GM20431 (cell line): ENCODE data around the gene LCP2.

Experiments
- in situ Hi-C: fragments of 300-500 bp; cut with MseI, MboI; formaldehyde crosslinking; loops from one replicate; pipeline ENCODE4 v1.15.0; 2020; ENCODE audit warnings: low sequenced_read_pairs; ENCODE audit not compliant: unreplicated experiment

Gene LCP2

DNA sequence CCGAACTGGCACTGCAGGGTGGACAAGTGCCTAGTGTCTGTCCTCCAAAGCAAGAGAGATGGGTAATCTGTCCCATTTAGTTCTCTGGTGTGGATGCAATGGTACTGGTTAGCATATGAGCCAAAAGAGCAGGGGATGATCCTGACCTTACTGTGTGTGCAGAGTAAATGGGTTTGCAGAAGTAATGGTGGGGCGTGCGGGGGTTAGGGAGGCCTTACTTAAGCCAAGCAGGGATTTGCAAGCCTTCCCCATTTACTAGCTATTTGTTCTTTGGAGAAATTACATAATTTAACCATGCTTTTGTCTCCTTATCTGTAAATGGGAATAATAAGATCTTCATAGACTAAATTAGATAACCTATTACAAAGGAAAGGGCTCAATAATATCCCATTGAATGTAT is 19.9 kb upstream of the LCP2 start:
- in situ Hi-C loops, result no loop called here

DNA sequence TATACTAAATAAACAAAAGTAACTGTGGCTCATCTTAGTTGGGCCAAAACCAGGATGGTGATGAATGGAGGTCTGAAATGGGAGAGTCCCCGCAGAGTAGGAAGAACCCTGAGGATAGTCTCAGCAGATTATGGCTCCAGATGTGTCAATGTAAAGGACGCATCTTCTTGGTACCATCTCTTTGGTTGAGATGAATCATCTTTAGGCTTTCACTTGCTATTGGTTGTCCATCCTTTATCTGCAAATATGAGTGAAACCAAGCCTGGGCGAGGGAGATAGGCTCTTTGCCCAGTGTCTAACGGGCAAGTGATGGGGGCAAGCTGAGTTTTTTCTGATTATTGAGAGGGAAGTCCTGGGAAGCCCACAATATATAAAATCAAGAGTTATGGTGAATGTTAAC is 19.4 kb upstream of the LCP2 start:
- in situ Hi-C loops, result no loop called here

DNA sequence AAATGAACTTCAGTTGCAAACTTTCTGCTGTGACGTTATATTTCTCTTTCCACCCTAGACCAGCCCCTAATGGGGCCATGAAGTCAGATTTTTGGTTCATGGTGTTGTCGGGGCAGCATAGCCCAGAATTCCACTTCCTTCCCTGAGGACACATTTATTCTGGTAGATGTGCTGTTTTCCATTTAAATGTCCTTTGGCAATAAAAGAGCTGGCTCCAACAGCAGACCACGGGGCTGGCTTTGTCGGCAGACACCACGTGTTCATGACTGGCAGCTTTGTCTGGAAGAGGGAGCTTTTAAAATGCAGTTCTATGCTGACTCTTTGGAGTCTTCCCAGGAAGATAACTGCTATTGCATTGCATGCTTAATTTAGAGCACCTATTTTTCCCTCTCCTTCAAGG is 17.6 kb upstream of the LCP2 start:
- in situ Hi-C loops, result no loop called here

DNA sequence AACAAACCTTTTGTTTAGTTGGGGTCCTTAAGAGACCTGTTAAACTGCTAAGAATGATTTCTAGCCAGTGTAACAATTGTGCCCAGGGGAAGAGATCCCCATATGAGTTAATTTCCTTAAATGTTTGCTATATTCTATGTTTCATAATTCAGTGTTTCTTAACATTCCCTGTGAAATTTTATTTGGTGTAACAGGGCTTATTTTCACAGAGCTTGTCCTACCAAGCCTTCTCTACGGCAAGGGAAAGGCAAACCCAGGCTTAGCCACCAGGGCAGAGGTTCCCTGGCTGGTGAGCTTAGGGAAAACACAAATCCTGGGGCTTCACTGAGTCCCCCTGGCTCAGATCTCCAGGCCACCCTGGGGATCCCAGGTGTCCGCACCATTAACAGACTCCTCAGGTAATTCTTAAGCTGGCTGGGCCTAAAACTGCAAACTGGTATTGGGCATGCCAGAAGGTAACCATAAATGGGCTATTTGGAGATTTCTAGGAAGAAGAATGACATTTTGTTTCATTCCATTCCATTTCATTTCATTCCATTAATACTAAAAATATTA is 17.0 kb upstream of the LCP2 start:
- in situ Hi-C loops, result no loop called here

DNA sequence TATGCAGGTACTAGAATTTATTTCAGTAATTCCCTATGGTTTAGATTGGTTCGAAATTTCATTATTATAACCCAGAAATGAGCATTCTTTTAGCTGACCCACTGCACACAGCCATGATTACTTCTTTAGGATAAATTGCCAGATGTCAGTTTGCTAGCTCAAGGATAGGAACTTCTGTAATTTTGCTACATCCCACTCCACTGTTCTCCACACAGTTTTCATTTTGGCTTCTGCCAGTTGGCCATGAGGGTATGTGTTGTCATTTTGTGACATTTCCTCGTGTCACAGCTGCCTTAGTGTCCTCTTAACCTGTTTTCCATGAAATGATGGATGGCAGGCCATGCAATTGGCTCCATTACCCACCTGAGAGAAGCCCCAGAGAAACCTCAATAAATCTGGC is 16.2 kb upstream of the LCP2 start:
- in situ Hi-C loops, result no loop called here

DNA sequence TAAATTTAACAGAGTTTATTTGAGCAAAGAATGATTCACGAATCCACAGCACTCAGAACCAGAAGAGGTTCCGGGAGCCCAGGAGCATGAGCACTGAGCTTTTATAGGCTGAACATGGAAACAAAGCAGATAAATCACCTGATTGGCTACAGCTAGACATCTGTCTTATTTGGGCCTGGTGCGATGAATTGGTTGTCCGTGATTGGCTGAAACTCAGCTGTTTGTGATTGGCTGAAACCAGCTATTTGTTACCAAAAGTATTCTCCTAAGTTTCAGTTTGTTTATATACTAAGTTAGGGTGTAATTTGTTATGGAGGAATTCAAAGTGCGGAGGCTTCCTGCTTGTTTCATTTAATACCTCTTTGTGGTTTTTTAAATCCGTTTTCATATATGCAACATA is 15.8 kb upstream of the LCP2 start:
- in situ Hi-C loops, result no loop called here

DNA sequence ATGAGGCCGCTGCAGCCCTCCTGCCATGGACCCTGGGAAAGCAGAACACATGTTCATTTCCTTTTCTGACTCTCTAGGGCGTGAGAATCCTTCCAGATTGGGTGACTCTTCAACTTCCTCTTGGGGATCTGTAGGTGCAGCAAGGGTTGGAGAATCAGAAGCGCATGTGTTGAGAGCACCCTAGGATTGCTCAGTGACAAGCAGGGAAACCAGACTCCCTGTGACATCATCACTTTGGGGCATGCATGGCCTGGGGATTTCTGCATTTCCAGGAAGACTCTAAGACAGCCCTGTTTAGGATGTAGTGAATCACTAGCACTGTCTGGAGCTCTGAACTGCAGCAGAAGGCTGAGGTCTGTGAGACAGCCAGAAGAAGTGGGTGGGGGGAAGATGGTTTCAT is 15.1 kb upstream of the LCP2 start:
- in situ Hi-C loops, result no loop called here

DNA sequence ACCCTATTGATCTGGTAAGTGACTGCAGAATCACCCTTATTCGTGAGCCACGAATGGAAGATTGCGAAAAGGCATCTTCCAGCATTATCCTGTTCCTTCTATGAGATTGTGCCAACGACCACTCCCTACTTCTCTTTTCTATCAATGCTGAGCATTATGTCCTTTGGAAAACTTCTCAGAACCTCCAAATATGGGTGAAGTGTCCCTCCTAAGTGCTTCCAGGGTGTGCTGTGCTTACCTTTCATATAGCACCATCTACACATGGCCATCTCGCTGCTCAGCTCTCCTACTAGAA is 14.7 kb upstream of the LCP2 start:
- in situ Hi-C loops, result no loop called here

DNA sequence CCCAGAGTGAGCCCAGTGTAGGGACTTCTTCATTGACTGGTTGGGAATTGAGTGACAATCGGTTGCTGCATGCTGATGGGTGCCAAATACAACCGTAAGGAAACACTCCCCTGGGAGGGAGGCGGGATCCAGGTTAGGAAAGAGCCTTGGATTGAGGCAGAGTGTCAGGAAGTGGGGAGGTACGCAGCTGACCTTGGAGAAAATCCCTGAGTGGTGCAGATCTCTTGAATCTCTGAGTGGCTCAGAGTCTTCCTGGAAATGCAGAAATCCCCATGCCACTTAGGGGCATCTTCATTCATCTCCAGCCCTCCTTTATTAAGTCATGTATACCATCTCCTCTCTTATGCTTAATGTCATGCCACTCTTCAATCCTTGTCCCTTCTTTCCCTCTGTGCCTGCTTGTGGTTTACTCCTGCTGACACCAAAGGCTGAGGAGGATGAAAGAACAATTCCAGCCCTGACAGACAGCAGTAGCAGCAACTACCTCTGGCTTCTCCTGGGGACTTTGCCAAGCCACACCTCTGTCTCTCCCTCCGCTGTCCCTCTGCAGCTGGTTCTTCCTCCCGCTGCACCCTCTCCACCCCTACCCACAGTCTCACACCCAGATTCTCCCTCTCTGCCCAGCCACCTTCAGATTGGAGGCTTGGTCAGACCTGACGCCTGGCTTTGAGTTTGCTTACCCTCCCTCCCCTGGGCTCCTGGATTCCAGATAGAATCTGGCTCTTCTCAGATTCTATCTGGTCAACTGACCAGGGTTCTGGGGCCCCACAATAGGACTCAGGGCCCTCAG is 14.1 kb upstream of the LCP2 start:
- in situ Hi-C loops, result no loop called here

DNA sequence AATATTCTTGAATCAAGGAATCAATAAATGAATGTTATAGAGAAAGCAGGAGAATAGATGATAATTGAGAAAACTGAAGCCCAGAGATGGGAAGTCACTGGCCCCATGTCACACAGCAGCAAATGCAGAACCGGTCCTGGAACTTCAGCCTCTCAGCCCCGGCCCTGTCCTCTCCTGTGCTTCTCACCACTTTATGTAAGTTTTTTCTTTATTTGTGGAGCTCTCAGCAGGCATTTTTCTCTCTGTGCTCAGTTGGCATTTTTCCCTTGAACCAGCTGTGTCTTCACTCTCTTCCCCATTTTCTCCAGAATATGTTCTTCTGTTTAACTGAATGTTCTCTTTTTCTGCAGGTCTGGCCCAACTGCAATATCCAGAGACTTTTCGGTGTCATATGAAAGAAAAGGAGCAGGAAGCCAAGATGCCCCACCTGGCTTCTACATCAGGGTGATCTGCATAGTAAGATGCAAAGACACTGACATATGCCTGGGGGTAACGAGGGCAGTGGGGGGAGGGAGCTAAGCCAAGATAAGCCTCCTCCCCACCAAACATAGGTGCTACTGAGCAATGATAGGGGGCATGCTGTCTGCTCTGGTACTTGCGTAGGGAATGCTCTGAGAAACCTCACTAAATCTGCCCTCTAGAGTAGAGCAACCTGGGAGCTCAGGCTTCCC is 12.8 kb upstream of the LCP2 start:
- in situ Hi-C loops, result no loop called here

DNA sequence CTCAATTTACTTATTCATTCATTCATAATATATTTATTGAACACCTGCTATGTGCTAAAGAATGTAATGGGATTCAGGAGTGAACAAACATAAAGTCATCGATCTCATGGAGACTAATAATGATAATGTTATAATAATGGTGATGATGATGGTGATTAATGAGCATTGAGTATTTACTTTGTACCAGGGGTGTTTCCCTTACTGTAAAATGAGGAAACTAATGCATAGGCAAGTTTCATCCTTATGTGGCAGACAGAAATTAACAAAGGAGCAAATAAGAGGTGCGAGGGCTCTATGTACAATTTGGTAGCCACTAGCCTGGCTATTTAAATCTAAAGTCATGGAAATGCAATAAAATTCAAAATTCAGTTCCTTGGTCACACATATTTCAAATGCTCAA is 11.1 kb upstream of the LCP2 start:
- in situ Hi-C loops, result no loop called here

DNA sequence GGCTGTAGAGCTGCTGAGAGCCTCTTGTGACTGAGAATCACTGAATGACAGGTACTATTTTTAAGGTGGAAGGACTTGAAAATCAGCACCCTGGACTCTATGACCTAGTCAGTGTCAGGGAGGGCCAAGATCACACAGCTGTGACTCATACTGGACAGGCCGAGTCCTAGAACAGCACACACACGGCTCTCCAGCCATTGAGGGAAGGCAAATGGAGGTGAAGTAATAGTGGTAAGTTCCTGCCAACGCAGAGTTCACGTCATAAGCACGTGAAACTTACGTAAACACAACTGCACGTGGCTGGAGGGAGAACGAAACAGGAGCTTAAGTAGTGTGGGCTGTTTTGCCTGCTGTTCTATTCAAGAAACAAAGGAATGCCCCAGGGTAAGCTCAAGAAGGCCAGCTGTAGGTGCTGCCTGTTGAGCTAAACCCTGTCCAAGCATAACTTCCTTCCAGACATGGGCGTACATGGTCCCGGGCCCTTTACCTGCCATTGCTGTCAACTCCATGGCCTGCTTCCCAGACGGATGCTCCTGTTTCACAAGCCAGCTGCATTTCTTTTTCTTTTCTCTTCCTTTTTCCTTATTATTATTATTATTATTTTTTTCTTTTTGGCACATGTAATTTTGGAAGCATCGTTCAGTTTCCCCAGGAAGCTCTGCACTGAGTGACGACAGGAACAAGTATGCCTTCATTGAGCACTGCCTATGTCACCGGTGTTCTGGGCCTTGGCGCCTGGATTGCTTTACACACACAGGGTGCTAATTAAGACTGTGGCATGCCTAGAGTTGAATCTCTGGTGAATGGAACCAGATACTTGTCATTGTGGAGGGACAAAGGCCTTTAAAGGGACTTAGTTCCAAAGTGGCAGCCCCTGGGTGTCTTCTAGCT is 10.2 kb upstream of the LCP2 start:
- in situ Hi-C loops, result no loop called here

DNA sequence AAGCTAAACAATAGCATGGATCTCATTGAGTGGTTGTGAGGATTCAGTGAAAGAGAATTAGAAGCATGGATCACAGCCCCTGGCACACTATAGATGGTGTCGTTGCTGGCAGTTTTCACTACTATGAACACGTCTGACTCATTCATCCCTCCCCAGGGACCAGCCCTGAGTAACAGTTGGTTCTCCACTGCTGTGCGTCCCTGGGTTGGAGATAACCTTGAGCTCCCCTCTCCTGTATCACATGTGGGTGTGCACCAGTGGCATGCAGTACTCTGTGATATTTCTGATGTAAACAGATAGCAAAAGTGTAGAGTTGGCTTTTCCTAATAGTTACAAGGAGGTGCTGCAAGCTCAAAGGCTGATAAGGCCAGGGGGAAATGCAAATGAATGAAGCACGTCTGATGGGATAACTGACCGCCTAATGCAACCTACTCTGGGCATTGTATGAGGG is 8.8 kb upstream of the LCP2 start:
- in situ Hi-C loops, result no loop called here

DNA sequence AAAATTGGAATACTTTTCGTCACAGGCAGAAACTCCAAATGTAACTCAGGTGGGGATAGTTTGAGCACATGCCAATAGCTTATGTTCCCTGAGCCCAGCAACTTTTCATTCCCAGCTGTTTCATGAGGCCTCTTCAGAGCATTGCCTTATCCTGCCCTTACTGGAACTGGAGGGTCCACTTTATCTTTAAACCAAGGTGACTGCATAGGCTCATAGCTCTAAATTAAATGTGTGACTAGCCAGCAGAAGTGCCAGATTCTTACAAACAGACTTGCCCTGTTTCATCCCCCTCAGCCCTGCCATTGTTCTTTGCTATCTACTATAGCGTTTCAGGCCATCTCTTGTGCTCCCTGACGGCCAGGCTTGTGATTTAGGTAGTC is 8.1 kb upstream of the LCP2 start:
- in situ Hi-C loops, result no loop called here

DNA sequence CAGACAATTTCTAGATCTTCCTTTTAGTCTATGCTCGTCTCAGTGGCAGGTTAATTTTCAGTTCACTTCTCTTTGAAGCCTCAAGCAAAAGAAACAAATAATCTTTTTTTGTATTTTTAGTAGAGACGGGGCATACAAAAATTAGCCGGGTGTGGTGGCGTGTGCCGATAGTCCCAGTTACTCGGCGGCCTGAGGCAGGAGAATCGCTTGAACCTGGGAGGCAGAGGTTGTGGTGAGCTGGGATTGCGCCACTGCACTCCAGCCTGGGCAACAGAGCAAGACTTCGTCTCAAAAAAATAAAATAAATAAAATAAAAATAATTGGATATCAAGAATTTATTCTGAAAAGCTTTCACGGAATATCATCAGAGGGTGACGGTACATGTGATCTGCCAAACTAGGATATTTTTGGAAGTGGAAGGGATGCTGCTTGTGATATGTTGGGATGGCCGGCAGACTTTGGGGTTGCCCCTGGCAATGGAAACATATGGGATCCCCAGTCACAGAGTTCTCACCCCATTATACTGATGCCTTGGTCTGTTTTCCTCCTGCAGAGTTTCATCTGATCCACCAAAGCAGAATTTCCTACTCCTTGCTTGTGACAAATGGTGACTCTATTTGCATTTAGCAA is 7.6 kb upstream of the LCP2 start:
- in situ Hi-C loops, result no loop called here

DNA sequence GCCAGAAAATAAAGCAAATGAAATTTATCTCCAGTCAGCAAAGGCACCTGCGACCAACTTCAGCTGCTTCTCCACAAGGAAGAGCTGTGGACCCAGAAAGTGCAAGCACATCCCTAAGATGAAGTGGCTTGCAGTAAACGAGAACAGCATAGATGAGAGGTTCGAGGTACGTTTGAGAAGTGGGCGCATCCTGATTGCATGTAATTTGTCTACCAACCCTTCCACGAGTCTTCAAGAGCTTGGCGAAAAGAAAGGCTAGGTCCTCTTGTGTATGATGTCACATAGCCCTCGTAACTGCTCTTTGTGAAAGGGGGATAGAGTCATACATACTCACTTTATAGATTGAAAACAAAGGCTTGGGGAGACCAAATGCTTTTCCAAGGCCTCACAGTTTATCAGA is 6.0 kb upstream of the LCP2 start:
- in situ Hi-C loops, result no loop called here

DNA sequence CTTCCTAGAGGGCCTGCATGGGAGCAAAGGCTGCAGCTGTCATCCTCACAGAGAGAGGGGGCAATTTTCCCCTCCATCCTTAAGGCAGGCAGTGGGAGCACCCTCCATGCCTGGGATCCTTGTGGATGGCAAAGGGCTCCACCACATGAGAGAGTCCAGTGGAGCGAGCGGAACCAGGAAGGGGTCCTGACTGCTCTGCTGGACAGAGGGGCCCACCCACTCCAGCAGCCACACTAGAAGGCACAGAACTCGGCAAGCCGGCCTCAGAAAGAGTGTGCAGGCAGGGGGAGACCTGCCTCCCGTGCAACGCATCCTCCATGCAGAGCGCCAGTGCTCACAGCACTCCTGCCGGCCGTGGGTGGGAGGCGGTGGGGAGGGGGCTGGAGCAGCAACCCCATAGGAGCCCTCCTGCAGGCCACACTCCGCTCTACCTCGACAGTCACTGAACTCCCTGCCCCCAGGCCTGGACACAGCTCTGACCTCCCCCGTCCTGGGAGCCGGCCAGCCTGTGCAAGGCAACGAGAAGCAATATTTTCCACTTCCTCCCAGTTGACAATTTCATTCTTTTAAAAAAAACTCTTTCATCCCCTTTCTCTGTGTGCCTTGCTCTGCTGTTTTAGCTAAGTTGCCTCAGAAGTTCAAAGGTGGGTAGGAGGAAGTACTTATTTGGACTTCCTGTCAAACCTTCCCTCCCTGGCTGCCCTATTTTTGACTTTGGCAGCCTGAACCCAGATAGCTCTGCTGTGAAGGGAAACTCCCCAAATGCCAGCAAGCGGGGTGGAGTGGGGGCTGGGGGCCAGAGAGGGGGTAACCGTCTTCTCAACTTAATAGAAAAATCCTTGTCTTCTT is 5.3 kb upstream of the LCP2 start:
- in situ Hi-C loops, result no loop called here

DNA sequence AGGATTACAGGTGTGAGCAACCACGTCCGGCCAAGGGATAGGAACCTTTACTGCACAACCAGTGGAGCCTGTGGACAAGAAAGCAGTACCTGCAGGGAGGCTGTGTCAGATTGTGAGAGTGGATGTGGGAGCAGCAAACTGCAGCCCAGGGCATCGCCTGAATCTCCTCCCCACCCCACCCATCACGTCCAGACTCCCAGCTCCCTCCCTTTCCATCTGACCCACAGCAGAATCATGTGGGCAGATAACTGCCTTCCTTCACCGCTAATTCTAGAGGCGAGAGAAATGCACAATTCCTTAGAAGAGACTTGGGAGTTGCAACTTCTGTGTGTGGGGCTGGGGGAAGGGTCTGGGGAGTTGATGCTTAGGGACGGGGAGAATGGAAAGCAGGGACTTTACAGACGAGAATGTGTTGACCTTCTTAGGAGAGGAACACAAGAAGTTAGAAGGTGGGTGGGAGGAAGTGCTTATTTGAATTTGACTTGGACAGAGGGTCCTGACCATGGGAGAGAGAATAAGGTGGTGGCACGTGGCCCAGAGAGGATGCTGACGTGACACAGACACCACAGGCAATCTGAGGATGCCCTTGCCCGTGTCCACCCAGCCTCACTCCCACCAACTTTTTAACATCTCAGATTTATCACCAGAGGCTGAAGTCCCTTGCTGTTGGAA is 4.5 kb upstream of the LCP2 start:
- in situ Hi-C loops, result no loop called here

DNA sequence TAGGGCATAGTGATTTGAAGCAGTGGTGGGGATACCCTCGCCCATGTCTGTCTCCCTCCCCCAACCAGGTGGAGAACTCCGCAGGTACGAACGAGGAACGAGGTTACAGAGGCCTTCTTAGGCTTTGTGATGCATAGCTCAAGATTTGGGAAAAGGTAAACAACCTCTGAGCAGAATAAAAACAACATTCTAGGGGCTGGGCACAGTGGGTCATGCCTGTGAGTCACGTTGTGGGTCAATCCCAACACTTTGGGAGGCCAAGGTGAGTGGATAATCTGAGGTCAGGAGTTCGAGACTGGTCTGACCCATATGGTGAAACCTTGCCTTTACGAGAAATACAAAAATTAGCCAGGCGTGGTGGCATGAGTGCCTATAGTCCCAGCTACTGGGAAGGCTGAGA is 3.6 kb upstream of the LCP2 start:
- in situ Hi-C loops, result no loop called here
